Kidney epithelial cell (primary cell): ENCODE measurements around the gene RALGPS2. TPM values are rescaled to one million over a fixed set of nuclear protein-coding genes. Genes with fewer than 3 reads are reported as not detected.

Source experiments
- DNase-seq: peaks from one replicate; pipeline ENCODE4 v3.0.0-alpha.2; 2010; ENCODE audit warnings: low read depth
- H3K27me3 ChIP-seq: 2 replicates; pipeline ENCODE4 v1.6.0; 2011; ENCODE audit warnings: low read length; ENCODE audit not compliant: control insufficient read depth, insufficient read depth
- H3K36me3 ChIP-seq: 2 replicates; pipeline ENCODE4 v1.5.1; 2011; ENCODE audit warnings: low read length; ENCODE audit not compliant: control insufficient read depth, insufficient read depth
- H3K4me3 ChIP-seq: 2 replicates; pipeline ENCODE4 v1.5.1; 2011; ENCODE audit warnings: low read depth, mild to moderate bottlenecking, control low read depth, low read length
- total RNA-seq: library from RNA; depleted of rRNA; stranded (reverse); fragments of >200 nt; gene quantifications from 2 replicates; pipeline ENCODE4 v1.2.3, GENCODE V29; 2015
- TF ChIP-seq, protein P1 (sequence below): IDR thresholded peaks from 2 replicates; pipeline ENCODE4 v1.5.1; 2011; ENCODE audit warnings: mild to moderate bottlenecking, moderate library complexity, low read length, control low read depth, inconsistent platforms; ENCODE audit not compliant: insufficient read depth, poor library complexity, severe bottlenecking

RALGPS2 gene
- total RNA-seq, 1 donor from 2014 or later, result 11.6 TPM

- Histone ChIP-seq H3K36me3 (no peaks in the 10 kb centered on the region), H3K4me3 (no peak overlapping the region), H3K27me3 (no peaks in the 10 kb centered on the region)
- TF ChIP-seq, protein P1, sequence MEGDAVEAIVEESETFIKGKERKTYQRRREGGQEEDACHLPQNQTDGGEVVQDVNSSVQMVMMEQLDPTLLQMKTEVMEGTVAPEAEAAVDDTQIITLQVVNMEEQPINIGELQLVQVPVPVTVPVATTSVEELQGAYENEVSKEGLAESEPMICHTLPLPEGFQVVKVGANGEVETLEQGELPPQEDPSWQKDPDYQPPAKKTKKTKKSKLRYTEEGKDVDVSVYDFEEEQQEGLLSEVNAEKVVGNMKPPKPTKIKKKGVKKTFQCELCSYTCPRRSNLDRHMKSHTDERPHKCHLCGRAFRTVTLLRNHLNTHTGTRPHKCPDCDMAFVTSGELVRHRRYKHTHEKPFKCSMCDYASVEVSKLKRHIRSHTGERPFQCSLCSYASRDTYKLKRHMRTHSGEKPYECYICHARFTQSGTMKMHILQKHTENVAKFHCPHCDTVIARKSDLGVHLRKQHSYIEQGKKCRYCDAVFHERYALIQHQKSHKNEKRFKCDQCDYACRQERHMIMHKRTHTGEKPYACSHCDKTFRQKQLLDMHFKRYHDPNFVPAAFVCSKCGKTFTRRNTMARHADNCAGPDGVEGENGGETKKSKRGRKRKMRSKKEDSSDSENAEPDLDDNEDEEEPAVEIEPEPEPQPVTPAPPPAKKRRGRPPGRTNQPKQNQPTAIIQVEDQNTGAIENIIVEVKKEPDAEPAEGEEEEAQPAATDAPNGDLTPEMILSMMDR, result no peak
- no peak for DNase-seq
Measured at GRCh38 chr1:178862416-178862815, 137.4 kb downstream of the RALGPS2 start.

- TF ChIP-seq, protein P1, result no peak
- H3K4me3 ChIP-seq, result no peak overlapping the region
Measured at GRCh38 chr1:178862864-178863263, 137.8 kb downstream of the RALGPS2 start.

GRCh38 chr1:178864326-178864725 lies 139.3 kb downstream of the RALGPS2 start:
- Histone ChIP-seq H3K36me3 (no peaks in the 10 kb centered on the region), H3K4me3 (no peak overlapping the region), H3K27me3 (no peaks in the 10 kb centered on the region)
- DNase-seq, result no peak
- TF ChIP-seq, protein P1, result no peak

More at GRCh38 chr1:178862864-178863263, 137.8 kb downstream of the RALGPS2 start:
- no peaks in the 10 kb centered on the region for H3K27me3 ChIP-seq
- DNase-seq, result no peak
- H3K36me3 ChIP-seq, result no peaks in the 10 kb centered on the region

DNA sequence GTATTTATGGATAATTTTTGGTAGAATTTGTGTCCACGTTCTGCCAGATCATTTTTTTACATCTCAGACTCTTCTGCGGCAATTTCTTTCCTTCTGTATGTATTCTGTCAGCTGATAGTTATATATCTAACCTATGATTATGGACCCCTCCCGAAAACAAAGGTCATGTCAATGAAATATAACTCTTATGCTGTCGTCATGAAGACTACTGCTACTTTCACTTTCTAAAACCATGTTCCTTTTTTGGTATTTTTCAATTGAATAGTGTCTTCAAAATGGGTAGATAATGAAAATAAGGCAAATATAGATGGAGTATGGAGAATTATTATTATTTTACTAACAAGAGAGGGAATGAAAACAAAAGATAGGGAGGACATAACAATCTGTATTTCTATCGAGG lies 142.6 kb downstream of the RALGPS2 start:
- no peak overlapping the region for H3K4me3 ChIP-seq
- H3K36me3 ChIP-seq, result no peaks in the 10 kb centered on the region
- H3K27me3 ChIP-seq, result no peaks in the 10 kb centered on the region
- DNase-seq, result no peak
- TF ChIP-seq, protein P1, result no peak

GRCh38 chr1:178868706-178869105 lies 143.7 kb downstream of the RALGPS2 start:
- no peaks in the 10 kb centered on the region for H3K27me3 ChIP-seq
- TF ChIP-seq, protein P1, result no peak
- H3K36me3 ChIP-seq, result no peaks in the 10 kb centered on the region
- H3K4me3 ChIP-seq, result no peak overlapping the region
- DNase-seq, result no peak

DNA sequence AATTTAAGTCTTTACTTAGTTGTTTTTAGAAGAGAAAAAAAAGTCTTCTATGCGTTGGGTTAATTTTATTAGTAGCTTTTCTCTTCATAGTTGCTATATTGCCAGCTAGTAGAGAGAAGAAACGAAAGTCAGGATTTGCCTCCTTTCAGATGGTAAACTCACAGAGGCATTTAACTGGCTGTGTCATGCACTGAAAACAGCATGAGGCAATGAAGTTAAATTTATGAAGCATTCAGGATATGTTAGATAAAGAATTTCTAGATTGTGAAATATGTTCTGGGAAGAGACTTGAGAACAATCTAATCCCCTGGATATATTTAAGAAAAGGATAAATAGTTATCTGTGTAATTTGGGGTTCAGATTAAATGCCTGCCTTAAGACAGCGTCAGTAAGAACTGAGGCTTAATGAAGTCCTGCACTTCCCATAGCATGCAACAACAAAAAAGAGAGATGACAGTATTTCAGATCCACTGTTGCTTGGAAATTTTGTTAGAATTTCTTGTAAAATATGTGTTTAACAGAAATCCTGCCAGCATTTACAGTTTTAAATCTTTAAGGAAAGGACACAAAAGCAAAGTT lies 144.2 kb downstream of the RALGPS2 start:
- no peak for DNase-seq
- H3K36me3 ChIP-seq, result no peaks in the 10 kb centered on the region
- no peaks in the 10 kb centered on the region for H3K27me3 ChIP-seq
- TF ChIP-seq, protein P1, result no peak
- no peak overlapping the region for H3K4me3 ChIP-seq
